Activated T-helper 1 cell treated with anti-CD3 and anti-CD28 coated beads, Interleukin-12 subunit alpha, Interleukin-12 subunit beta, Interleukin-2, Interleukin-4 antibody, amounts not matched to agents 30 ng/mL and 10 ng/mL and 1 ng/mL, durations not matched to agents 14 hours and 24 hours and 36 hours (primary cell): ENCODE measurements around the gene CFAP74. TPM values are rescaled to one million over a fixed set of nuclear protein-coding genes. Genes with fewer than 3 reads are reported as not detected.

Source experiments
- DNase-seq: peaks from one replicate; pipeline ENCODE4 v3.0.0; 2021; ENCODE audit warnings: low spot score
- H3K27ac Mint-ChIP-seq: one replicate; pipeline ENCODE4 v1.8.0; 2021; ENCODE audit warnings: mild to moderate bottlenecking, mixed read lengths
- H3K27me3 Mint-ChIP-seq: one replicate; pipeline ENCODE4 v1.8.0; 2022; ENCODE audit warnings: mild to moderate bottlenecking, moderate library complexity, mixed read lengths; ENCODE audit not compliant: insufficient read depth
- H3K36me3 Mint-ChIP-seq: one replicate; pipeline ENCODE4 v1.8.0; 2021; ENCODE audit warnings: low read depth, mixed read lengths
- H3K4me1 Mint-ChIP-seq: one replicate; pipeline ENCODE4 v1.8.0; 2021; ENCODE audit warnings: low read depth, mixed read lengths
- H3K4me3 Mint-ChIP-seq: one replicate; pipeline ENCODE4 v1.8.0; 2021; ENCODE audit warnings: mild to moderate bottlenecking, moderate library complexity, mixed read lengths
- H3K9me3 Mint-ChIP-seq: one replicate; pipeline ENCODE4 v1.8.0; 2021; ENCODE audit warnings: mixed read lengths
- intact Hi-C: fragments of 100-400 bp; cut with micrococcal nuclease; formaldehyde crosslinking; loops from one replicate; pipeline ENCODE4 v1.15.1; 2024
- total RNA-seq: library from RNA; stranded (reverse); gene quantifications from 2 replicates; pipeline ENCODE4 v1.2.3, GENCODE V29; 2022

The CFAP74 gene
- total RNA-seq, 1 donor from 2014 or later, result not detected

DNA sequence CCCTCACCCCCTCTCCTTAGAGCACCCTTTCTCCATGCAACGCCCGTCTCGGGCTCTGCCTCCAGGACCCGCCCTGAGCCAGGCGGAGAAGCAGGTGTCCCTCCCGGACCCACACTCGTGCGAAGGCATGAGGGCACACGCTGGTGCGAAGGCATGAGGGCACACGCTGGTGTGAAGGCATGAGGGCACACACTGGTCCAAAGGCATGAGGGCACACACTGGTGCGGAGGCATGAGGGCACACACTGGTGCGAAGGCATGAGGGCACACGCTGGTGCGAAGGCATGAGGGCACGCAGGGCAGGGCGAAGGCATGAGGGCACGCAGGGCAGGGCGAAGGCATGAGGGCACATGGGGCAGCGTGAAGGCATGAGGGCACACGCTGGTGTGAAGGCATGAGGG lies 78.7 kb downstream of the CFAP74 start:
- H3K4me3 Mint-ChIP-seq, result no peak overlapping the region
- H3K4me1 Mint-ChIP-seq, result no peaks in the 10 kb centered on the region

DNA sequence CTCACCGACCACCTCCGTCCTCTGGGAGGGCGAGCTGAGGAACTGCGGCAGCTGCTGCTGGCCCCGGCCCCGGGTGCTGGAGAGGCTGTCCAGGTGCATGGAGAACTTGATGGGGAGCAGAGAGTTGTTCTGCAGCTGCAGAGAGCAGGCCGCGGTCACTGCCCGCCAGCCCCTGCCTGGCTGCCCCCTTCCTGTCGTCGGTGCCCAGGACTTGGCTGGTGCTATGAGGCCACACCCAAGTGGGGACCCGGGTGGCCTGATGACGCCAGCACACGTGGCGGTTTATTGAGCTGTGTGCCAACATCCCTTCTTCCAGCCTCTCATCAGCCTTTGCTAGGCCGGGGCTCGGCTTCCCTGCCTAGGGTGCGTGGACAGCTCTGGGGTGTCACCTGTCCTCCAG lies 79.2 kb downstream of the CFAP74 start:
- intact Hi-C loops, result no loop called here
- no peak for DNase-seq
- no peaks in the 10 kb centered on the region for H3K9me3 Mint-ChIP-seq
- no peak overlapping the region for H3K27ac Mint-ChIP-seq
- no peaks in the 10 kb centered on the region for H3K4me1 Mint-ChIP-seq
- H3K36me3 Mint-ChIP-seq, result no peaks in the 10 kb centered on the region
- H3K27me3 Mint-ChIP-seq, result no peaks in the 10 kb centered on the region
- no peak overlapping the region for H3K4me3 Mint-ChIP-seq

More for the DNA sequence above, 78.7 kb downstream of the CFAP74 start:
- Mint-ChIP-seq H3K27me3 (no peaks in the 10 kb centered on the region), H3K9me3 (no peaks in the 10 kb centered on the region), H3K36me3 (no peaks in the 10 kb centered on the region), H3K27ac (no peak overlapping the region)
- intact Hi-C loops, result no loop called here
- DNase-seq, result no peak

DNA sequence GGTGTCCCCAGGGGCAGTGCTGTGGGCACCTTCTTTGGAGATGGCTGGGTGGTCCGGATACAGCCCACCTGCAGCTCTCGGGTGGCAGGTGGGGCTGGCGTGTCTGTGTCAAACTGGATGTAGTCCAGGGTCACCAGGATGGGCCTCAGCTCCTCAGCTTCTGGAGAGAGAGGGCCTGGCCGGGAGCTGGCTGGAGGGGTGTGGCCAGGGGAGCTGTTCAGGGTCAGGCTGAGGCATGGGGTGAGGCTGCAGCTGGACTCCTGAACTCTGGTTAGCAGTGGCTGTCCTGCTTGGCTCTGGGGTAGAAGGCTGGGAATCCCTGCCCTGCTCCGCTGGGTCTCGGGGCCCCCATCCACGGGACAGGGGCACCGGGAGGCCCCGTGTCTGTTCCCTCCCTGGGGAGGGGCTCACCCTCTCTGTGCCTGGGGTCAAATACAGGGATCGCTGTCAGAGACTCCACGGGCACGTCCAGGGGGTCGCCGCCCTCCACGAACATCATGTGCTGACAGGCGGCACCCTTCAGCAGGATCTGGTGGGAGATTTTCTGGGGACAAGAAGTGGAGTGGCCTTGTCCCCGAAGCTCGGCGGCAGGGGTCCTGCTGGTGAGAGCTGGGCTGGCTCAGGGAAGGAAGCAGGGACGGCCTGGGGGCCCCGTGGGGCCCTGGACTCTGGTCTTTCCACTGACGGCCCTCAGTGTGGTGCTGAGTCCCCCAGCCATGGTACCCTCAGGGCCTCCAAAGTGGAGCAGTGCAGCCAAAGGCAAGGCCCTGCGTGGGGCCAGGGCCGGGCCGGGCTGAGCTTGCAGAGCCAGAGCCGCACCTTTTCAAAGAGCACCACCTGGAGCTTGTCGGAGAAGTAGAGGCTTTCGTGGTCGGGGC lies 80.4 kb downstream of the CFAP74 start:
- no peak overlapping the region for H3K27ac Mint-ChIP-seq
- no peaks in the 10 kb centered on the region for H3K27me3 Mint-ChIP-seq
- intact Hi-C loops, result no loop called here
- no peaks in the 10 kb centered on the region for H3K9me3 Mint-ChIP-seq
- no peak for DNase-seq
- H3K4me3 Mint-ChIP-seq, result no peak overlapping the region
- no peaks in the 10 kb centered on the region for H3K4me1 Mint-ChIP-seq
- no peaks in the 10 kb centered on the region for H3K36me3 Mint-ChIP-seq

DNA sequence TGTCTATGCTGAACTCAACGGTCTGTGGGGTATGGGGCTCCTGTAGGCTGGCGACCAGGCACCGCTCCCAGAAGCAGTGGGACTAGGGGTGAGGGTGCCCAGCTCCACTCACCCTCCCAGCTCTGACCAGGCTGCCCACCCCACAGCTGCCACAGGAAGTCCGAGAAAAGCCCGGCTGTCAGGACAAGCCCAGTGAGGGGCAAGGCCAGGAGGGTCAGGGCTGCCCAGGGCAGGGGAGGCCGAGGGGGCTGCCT lies 81.0 kb downstream of the CFAP74 start:
- no peak for DNase-seq
- H3K27me3 Mint-ChIP-seq, result no peaks in the 10 kb centered on the region
- H3K36me3 Mint-ChIP-seq, result no peaks in the 10 kb centered on the region
- H3K4me1 Mint-ChIP-seq, result no peaks in the 10 kb centered on the region
- intact Hi-C loops, result no loop called here
- H3K27ac Mint-ChIP-seq, result no peak overlapping the region
- no peak overlapping the region for H3K4me3 Mint-ChIP-seq
- H3K9me3 Mint-ChIP-seq, result no peaks in the 10 kb centered on the region

DNA sequence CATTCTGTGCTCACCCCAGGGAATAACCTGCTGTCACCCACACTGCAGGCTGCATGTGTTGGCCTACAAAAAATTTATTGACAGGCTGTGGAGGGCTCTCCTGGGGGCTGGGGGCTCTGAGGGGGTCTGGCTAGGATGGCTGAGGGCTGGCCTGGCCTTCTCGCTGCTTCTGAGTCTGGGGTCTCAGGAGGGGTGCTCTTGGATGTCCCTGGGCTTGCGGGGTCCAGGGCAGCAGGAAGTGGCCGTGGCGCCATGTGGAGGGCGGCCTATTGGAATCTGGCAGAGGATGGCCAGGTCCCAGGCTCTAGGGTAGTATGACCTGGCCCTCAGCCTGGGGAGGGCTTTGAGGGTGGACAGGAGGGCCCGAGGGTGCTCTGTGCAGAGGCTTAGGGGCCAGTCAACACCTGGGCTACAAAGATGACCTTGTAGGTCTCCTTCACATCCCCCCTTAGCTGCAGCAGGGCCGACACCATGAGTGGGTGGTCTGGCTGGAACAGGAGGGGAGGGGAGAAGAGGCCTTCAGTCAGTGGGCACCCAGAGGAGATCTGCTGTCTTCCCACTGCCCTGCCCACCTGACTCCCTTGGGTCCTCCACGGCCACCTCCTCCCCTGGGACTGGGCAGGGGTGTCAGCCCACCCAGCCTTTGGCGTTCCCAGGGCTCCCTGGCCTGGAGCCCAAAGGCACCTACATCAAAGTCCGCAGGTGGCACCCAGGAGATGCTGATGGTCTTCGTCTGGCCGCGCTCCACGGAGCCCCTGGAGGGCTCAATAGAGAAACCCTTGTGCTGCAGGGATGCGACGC lies 81.5 kb downstream of the CFAP74 start:
- intact Hi-C loops, result no loop called here
- H3K4me3 Mint-ChIP-seq, result no peak overlapping the region

DNA sequence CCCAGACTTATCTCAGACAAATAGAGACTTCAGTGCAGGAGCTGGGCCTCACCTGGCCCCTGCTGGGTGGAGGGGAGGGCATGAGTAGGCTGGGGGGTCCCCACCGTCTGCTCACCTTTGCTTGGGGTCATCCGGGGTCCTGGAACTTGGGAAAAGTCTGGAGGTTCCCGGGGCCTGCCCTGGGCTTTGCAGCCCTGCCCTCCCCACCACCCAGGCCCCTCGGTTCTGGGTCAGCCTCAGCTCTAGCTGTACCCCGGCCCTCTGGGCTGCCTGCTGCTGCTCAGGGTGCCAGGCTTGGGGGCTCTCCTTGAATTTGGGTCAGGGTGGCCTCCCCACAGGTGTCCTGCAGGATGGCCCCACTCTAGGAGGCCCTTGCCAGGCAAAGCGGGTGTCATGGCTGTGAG lies 82.1 kb downstream of the CFAP74 start:
- Mint-ChIP-seq H3K27ac (no peak overlapping the region), H3K4me3 (no peak overlapping the region), H3K36me3 (no peaks in the 10 kb centered on the region), H3K9me3 (no peaks in the 10 kb centered on the region), H3K4me1 (no peaks in the 10 kb centered on the region), H3K27me3 (no peaks in the 10 kb centered on the region)
- intact Hi-C loops, result no loop called here
- DNase-seq, result no peak

More for the DNA sequence above, 81.5 kb downstream of the CFAP74 start:
- no peaks in the 10 kb centered on the region for H3K9me3 Mint-ChIP-seq
- no peaks in the 10 kb centered on the region for H3K27me3 Mint-ChIP-seq
- no peaks in the 10 kb centered on the region for H3K36me3 Mint-ChIP-seq
- no peaks in the 10 kb centered on the region for H3K4me1 Mint-ChIP-seq
- DNase-seq, result no peak
- no peak overlapping the region for H3K27ac Mint-ChIP-seq

DNA sequence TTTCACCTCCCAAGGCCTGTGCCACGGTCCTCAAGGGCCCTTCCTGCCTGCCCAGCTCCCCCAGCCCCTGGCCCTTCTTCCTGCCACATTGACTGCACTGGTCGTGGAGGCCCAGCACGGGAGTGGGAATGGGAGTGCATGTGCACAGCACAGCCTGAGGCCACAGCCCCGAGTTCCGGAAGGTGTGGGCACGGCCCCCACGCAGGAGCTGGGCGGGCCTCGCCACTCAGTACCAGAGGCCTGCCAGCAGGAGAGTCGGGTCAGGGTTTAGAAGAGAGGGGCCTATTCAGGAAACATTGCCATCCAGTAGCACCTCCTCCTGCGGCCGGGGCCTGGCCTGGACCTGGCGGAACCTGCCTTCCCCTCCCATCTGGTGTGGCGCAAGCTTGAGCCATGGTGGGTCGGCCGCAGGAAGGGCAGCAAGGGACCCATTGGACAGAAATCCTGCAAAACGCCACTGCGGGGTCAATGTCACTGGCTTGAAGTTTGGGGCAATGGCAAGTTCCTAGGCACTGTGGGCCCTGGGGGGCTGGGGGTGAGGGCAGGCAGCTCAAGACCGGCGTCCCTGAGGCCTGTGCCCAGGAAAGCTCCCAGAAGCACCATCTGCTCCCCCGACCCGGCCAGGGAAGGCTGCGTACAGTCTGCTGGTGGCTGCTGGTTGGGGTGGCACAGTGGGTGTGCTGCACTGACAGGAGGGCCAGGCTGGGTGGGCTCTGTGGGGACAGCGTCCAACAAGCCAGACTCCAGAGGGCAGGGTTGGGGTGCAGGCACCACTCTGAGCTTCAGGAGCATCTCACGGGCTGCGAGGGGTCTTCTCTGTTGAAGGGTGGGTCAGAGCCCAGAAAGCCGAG lies 82.8 kb downstream of the CFAP74 start:
- H3K27me3 Mint-ChIP-seq, result peaks cover 2% of the 10 kb centered on the region
- intact Hi-C loops, result no loop called here
- H3K9me3 Mint-ChIP-seq, result no peaks in the 10 kb centered on the region
- no peaks in the 10 kb centered on the region for H3K36me3 Mint-ChIP-seq
- H3K27ac Mint-ChIP-seq, result no peak overlapping the region
- H3K4me1 Mint-ChIP-seq, result no peaks in the 10 kb centered on the region
- DNase-seq, result no peak
- peak overlapping the region; percentile 49 for H3K4me3 Mint-ChIP-seq

DNA sequence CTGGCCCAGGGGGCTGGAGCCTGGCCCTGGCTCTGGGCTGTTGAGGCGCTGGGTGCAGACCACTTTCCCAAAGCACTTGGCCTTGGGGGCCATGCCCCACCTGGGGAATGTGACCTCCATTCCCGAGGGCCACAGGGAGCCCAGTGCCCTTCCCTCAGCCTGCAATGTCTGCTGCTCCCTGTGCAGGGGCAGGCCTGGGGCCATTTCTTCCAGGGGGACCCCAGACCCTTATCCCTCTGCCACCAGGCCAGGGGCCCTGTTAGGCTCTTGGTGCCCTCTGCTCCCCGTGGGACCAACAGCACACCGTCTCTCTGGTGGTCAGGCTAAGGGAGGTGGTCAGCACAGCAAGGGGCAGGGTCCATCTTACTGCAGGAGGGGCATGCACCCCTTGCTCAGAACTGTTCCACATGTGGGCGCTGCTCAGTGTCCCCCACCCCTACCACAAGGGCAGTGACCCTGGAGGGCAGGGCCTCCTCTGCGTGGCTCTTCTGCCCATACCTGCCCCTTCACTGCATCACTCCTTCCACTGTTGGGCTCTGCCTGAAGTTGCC lies 83.5 kb downstream of the CFAP74 start:
- H3K36me3 Mint-ChIP-seq, result no peaks in the 10 kb centered on the region
- H3K4me3 Mint-ChIP-seq, result peak overlapping the region; percentile 49
- intact Hi-C loops, result no loop called here
- DNase-seq, result no peak
- H3K9me3 Mint-ChIP-seq, result no peaks in the 10 kb centered on the region
- H3K4me1 Mint-ChIP-seq, result no peaks in the 10 kb centered on the region
- H3K27ac Mint-ChIP-seq, result no peak overlapping the region
- H3K27me3 Mint-ChIP-seq, result peaks cover 2% of the 10 kb centered on the region

DNA sequence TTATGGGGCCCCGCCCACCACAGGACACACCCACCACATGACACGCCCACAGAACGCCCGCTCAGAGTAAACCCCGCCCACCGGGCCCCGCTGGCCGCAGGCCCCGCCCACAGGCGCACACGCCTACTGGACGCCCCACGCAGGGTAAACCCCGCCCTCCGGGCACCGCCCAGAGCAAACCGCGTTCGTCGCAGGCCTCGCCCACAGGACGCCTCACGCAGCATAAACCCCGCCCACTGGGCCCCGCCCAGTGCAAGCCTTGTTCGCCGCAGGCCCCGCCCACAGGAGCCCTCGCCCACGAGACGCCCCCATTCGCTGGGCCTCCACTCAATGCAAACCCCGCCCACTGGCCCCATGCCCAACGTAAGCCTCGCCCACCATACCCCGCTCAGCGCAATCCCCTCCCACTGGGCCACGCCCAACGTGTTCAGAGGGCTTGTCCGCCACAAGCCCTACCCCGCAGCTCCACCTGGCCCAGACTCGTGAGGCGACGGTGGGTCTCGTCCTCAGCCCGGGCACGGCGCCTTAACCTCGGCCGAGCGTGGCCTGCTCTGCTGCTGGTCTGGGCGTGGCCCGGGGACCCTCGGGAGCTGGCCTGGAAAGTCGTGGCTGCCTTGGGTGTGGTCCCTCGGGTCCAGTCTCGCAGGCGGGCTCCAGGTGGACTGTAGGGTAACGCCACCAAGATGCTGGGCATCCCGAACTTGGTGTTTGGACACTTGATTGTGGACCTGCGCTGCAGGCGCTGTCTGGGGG lies 84.1 kb downstream of the CFAP74 start:
- Mint-ChIP-seq H3K4me3 (peak overlapping the region; percentile 64), H3K4me1 (no peaks in the 10 kb centered on the region), H3K36me3 (no peaks in the 10 kb centered on the region), H3K27me3 (peaks cover 2% of the 10 kb centered on the region), H3K9me3 (no peaks in the 10 kb centered on the region), H3K27ac (peak overlapping the region; percentile 70)
- intact Hi-C loops, result loop anchor here (1.0 to 2.0 kb wide), 6 partner anchors 10 to 667 kb away; partner anchors contain the start of genes GNB1 and PRXL2B
- DNase-seq, result peak; percentile 99

DNA sequence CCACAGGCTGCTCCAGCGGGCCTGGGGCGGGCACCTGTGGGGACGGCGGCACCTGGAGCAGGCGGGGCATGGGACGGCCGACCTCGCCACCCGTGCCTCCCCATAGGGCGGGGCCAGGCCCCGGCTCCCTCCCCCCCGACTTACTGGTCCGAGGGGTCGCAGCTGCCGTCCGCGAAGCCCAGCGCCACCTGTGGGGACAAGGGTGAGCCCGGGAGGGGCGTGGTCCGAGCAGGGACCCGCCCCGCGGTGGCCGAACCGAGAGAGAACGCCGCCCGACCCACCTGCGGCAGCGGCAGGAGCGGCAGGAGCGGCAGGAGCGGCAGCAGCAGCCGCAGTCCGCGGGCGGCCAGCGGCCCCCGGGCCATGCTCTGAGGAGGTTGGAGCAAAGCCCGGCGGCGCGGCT lies 84.7 kb downstream of the CFAP74 start, which contains the start of gene TMEM52:
Gene TMEM52 (minus strand): TSS at position 379 of the 403 bp plus-strand sequence. CDS start 14 bp downstream, at position 365.
- Mint-ChIP-seq H3K36me3 (no peaks in the 10 kb centered on the region), H3K27ac (peak within 1 kb of the TSS; percentile 70), H3K27me3 (peaks cover 3% of the 10 kb centered on the region), H3K4me3 (peak within 1 kb of the TSS; percentile 64), H3K9me3 (no peaks in the 10 kb centered on the region), H3K4me1 (no peaks in the 10 kb centered on the region)
- DNase-seq, result no peak
- intact Hi-C loops, result loop anchor here (1.0 to 2.0 kb wide), 6 partner anchors 10 to 668 kb away; partner anchors contain the start of genes GNB1 and PRXL2B

DNA sequence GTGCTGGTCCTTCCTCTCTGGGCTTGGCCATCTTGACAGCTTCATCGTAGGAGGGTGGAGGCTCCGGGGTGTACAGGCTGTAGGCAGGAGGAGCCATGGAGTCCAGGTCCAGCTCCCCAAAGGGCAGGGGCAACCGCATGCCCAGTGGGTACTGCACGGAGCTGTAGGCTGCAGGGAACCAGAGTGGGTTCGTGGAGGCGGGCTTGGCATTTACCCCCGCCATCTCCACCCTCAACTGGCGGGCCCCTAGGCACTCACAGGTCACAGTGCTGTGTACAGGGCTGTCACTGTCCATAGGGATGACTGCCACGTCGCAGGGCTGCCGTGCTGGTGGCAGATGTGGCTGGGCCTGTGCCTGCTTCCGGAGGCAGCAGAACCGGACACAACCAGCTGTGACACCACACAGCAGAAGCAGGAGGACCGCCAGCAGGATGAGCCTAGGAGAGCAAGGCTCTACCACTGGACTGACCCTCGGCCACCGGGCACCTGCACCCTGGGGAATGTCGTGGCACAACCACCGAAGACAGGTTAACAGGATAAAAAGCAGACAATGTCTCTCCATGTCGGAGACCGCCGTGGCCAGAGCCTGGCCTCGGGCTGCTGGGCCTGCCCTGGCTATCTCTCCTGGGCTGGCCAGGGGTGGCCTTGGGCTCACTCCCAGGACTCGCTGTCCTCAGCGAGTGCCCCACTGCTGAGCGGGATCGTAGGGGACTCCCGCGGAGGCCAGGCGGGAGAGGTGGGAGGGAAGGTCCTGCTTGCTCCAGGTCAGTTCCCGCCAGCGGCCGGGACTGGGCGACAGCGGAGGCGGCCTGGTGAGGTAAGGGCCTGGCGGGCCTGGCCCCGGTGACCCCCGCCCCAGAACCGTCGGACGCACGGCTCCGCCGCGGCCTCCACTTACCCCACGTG lies 85.3 kb downstream of the CFAP74 start:
- DNase-seq, result no peak
- Mint-ChIP-seq H3K9me3 (no peaks in the 10 kb centered on the region), H3K27ac (no peak overlapping the region), H3K27me3 (peaks cover 7% of the 10 kb centered on the region), H3K36me3 (no peaks in the 10 kb centered on the region), H3K4me3 (peak overlapping the region; percentile 39), H3K4me1 (no peaks in the 10 kb centered on the region)
- intact Hi-C loops, result loop anchor here (2.0 kb wide), 1 partner anchor 669 kb away; the partner anchor contains the start of gene PRXL2B
